Measurements from ENCODE around the gene RPP40.
A peak's percentile ranks its signal among the peaks of the same experiment; 100 is the strongest.
"Not testable (repeated sequence)": the region's sequence is repeated elsewhere in the genome, so short reads cannot be mapped to it uniquely, and the experiment has no call there.

The RPP40 gene

DNA sequence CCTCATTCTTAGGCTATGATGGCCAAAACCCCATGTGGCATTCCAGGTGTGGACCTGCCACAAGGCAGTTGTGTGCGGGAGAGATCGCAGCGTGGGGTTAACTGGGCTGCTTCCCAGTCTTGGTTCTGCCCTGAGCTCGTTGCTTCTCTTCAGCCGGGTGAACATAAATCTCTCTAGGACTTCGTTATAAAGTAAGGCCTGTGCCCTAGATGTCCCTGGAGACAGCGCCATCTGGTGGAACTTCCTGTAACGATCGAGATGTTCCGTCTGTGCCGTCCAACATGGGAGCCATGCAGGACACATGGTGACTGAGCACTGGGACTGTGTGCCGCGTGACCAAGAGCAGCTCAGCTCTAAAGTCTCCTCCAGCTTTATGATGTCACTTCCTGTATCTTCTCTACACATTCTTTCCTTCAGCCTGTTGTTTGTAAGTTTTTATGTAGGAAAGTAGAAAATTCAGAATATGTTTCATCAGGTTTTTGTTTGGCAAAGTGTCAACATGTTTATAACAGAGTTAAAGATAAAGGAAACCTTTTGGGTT is 26.8 kb upstream of the RPP40 start:
- H3K27me3 Mint-ChIP-seq = peaks cover 2% of the 10 kb centered on the region
- peaks cover 3% of the 10 kb centered on the region for H3K36me3 Mint-ChIP-seq
- peaks cover 9% of the 10 kb centered on the region for H3K4me1 Mint-ChIP-seq (ENCODE audit: low read depth)
- H3K27ac Mint-ChIP-seq = peak overlapping the region; percentile 59
- H3K9me3 Mint-ChIP-seq (ENCODE audit: low read depth) = no peaks in the 10 kb centered on the region
- H3K4me3 Mint-ChIP-seq = no peak overlapping the region

DNA sequence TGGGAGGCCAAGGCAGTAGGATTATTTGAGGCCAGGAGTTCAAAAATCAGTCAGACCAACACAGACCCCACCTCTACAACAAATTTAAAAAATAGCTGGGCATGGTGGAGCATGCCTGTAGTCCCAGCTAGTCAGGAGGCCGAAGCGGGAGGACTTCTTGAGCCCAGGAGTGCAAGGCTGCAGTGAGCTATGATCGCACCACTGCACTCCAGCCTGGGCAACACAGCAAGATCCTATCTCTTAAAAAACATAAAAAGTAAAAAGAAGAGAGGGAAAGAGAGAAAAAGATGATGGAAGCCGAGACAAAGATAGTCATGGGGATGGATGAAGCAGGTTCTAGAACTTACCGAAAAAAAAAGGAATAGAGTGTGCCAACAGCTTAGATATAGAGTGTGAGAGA is 25.8 kb upstream of the RPP40 start:
- no peaks in the 10 kb centered on the region for H3K9me3 Mint-ChIP-seq (ENCODE audit: low read depth)
- no peak overlapping the region for H3K4me3 Mint-ChIP-seq
- peaks cover 12% of the 10 kb centered on the region for H3K4me1 Mint-ChIP-seq (ENCODE audit: low read depth)
- H3K27ac Mint-ChIP-seq = no peak overlapping the region
- peaks cover 4% of the 10 kb centered on the region for H3K27me3 Mint-ChIP-seq
- peaks cover 6% of the 10 kb centered on the region for H3K36me3 Mint-ChIP-seq

- Mint-ChIP-seq H3K27me3 (peaks cover 4% of the 10 kb centered on the region), H3K4me1 (ENCODE audit: low read depth) (peaks cover 10% of the 10 kb centered on the region), H3K27ac (no peak overlapping the region), H3K36me3 (peaks cover 6% of the 10 kb centered on the region), H3K4me3 (no peak overlapping the region), H3K9me3 (ENCODE audit: low read depth) (no peaks in the 10 kb centered on the region)
Observed at GRCh38 chr6:5028921-5029320, 25.1 kb upstream of the RPP40 start.

GRCh38 chr6:5028301-5028700 is 24.5 kb upstream of the RPP40 start:
- Mint-ChIP-seq H3K4me3 (no peak overlapping the region), H3K27ac (no peak overlapping the region), H3K27me3 (peaks cover 4% of the 10 kb centered on the region), H3K4me1 (ENCODE audit: low read depth) (peaks cover 10% of the 10 kb centered on the region), H3K36me3 (peaks cover 7% of the 10 kb centered on the region), H3K9me3 (ENCODE audit: low read depth) (no peaks in the 10 kb centered on the region)

GRCh38 chr6:5025911-5026819 is 22.3 kb upstream of the RPP40 start:
- H3K9me3 Mint-ChIP-seq (ENCODE audit: low read depth) = no peaks in the 10 kb centered on the region
- peaks cover 10% of the 10 kb centered on the region for H3K4me1 Mint-ChIP-seq (ENCODE audit: low read depth)
- no peak overlapping the region for H3K27ac Mint-ChIP-seq
- peak overlapping the region; percentile 88 for H3K4me3 Mint-ChIP-seq
- peaks cover 4% of the 10 kb centered on the region for H3K27me3 Mint-ChIP-seq
- peaks cover 7% of the 10 kb centered on the region for H3K36me3 Mint-ChIP-seq

GRCh38 chr6:5023923-5024322 is 20.1 kb upstream of the RPP40 start:
- H3K27ac Mint-ChIP-seq = no peak overlapping the region
- no peak overlapping the region for H3K4me3 Mint-ChIP-seq
- peaks cover 10% of the 10 kb centered on the region for H3K4me1 Mint-ChIP-seq (ENCODE audit: low read depth)
- peaks cover 12% of the 10 kb centered on the region for H3K36me3 Mint-ChIP-seq
- no peaks in the 10 kb centered on the region for H3K9me3 Mint-ChIP-seq (ENCODE audit: low read depth)
- H3K27me3 Mint-ChIP-seq = peaks cover 4% of the 10 kb centered on the region

GRCh38 chr6:5020142-5020541 is 16.3 kb upstream of the RPP40 start:
- no peaks in the 10 kb centered on the region for H3K4me1 Mint-ChIP-seq (ENCODE audit: low read depth)
- H3K27ac Mint-ChIP-seq = no peak overlapping the region
- H3K9me3 Mint-ChIP-seq (ENCODE audit: low read depth) = peaks cover 12% of the 10 kb centered on the region
- peaks cover 1% of the 10 kb centered on the region for H3K27me3 Mint-ChIP-seq
- H3K36me3 Mint-ChIP-seq = peaks cover 32% of the 10 kb centered on the region
- H3K4me3 Mint-ChIP-seq = no peak overlapping the region

GRCh38 chr6:5014072-5014561 is 10.3 kb upstream of the RPP40 start:
- Mint-ChIP-seq H3K9me3 (ENCODE audit: low read depth) (peaks cover 12% of the 10 kb centered on the region), H3K36me3 (peaks cover 34% of the 10 kb centered on the region), H3K27me3 (no peaks in the 10 kb centered on the region), H3K4me3 (no peak overlapping the region), H3K4me1 (ENCODE audit: low read depth) (no peaks in the 10 kb centered on the region), H3K27ac (no peak overlapping the region)

GRCh38 chr6:5012519-5012918 is 8.7 kb upstream of the RPP40 start:
- no peaks in the 10 kb centered on the region for H3K27me3 Mint-ChIP-seq
- peaks cover 8% of the 10 kb centered on the region for H3K9me3 Mint-ChIP-seq (ENCODE audit: low read depth)
- H3K4me3 Mint-ChIP-seq = no peak overlapping the region
- H3K27ac Mint-ChIP-seq = no peak overlapping the region
- peaks cover 26% of the 10 kb centered on the region for H3K36me3 Mint-ChIP-seq
- no peaks in the 10 kb centered on the region for H3K4me1 Mint-ChIP-seq (ENCODE audit: low read depth)

GRCh38 chr6:5011346-5011745 is 7.5 kb upstream of the RPP40 start:
- Mint-ChIP-seq H3K4me3 (no peak overlapping the region), H3K4me1 (ENCODE audit: low read depth) (peaks cover under 1% of the 10 kb centered on the region), H3K27me3 (no peaks in the 10 kb centered on the region), H3K9me3 (ENCODE audit: low read depth) (peaks cover under 1% of the 10 kb centered on the region), H3K36me3 (peaks cover 18% of the 10 kb centered on the region), H3K27ac (no peak overlapping the region)

GRCh38 chr6:5007531-5007930 is 3.7 kb upstream of the RPP40 start:
- Mint-ChIP-seq H3K4me1 (ENCODE audit: low read depth) (peaks cover 16% of the 10 kb centered on the region), H3K27ac (no peak overlapping the region), H3K4me3 (no peak overlapping the region), H3K9me3 (ENCODE audit: low read depth) (no peaks in the 10 kb centered on the region), H3K36me3 (peaks cover 10% of the 10 kb centered on the region), H3K27me3 (no peaks in the 10 kb centered on the region)

- Mint-ChIP-seq H3K27me3 (no peaks in the 10 kb centered on the region), H3K36me3 (peaks cover 10% of the 10 kb centered on the region), H3K4me3 (no peak overlapping the region), H3K9me3 (ENCODE audit: low read depth) (no peaks in the 10 kb centered on the region), H3K4me1 (ENCODE audit: low read depth) (peaks cover 17% of the 10 kb centered on the region), H3K27ac (no peak overlapping the region)
Observed at GRCh38 chr6:5006222-5006621, 2.4 kb upstream of the RPP40 start.

DNA sequence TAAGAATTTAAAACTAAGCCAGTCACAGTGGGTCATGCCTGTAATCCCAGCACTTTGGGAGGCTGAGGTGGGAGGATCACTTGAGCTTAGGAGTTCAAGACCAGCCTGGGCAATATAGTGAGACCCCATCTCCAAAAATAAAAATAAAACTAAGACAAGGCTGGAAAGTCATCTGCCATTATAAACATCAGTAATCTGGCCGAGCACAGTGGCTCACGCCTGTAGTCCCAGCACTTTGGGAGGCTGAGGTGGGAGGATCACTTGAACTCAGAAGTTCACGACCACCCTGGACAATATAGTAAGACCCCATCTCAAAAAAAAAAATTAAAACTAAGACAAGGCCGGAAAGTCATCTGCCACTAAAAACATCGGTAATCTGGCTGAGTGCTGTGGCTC is 1.2 kb upstream of the RPP40 start:
- H3K36me3 Mint-ChIP-seq = peaks cover 12% of the 10 kb centered on the region
- H3K4me3 Mint-ChIP-seq = peak overlapping the region; percentile 94
- not testable (repeated sequence) for H3K27ac Mint-ChIP-seq; H3K9me3 Mint-ChIP-seq (ENCODE audit: low read depth); H3K27me3 Mint-ChIP-seq
- peaks cover 17% of the 10 kb centered on the region for H3K4me1 Mint-ChIP-seq (ENCODE audit: low read depth)

DNA sequence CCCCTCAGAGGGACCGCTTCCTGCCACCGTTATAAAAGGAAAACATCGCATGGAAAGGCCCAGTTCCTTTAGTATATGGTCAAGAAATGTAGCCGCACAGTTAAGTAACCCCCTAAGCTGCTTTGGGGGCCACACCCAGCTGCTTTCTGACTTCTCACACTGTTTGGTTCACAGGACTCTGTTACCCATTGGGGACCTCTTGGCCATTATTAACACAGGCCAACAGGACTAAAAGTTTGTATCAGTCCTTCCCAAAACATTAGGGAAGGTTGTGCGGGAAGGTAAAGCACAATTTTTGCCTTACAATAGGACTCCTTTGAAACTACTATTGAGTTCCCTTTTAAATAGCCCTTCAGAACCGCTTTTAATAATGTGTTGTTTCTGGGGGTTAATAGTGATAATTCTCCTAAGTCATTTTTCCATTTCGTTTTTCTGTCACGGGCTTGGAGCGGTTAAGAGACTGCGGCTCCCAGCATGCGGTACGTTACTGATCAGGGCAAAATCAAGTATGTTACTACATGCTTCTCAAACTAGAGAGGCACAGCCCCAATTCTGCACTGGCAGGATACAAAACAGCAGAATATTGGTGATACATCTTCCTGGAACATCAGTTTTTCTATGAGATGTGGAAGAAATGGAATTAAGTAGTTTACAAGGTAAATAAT is 668 bp upstream of the RPP40 start:
- no peaks in the 10 kb centered on the region for H3K9me3 Mint-ChIP-seq (ENCODE audit: low read depth)
- H3K27ac Mint-ChIP-seq = peak overlapping the region; percentile 98
- peak overlapping the region; percentile 94 for H3K4me3 Mint-ChIP-seq
- H3K4me1 Mint-ChIP-seq (ENCODE audit: low read depth) = peaks cover 17% of the 10 kb centered on the region
- H3K36me3 Mint-ChIP-seq = peaks cover 15% of the 10 kb centered on the region
- H3K27me3 Mint-ChIP-seq = no peaks in the 10 kb centered on the region

DNA sequence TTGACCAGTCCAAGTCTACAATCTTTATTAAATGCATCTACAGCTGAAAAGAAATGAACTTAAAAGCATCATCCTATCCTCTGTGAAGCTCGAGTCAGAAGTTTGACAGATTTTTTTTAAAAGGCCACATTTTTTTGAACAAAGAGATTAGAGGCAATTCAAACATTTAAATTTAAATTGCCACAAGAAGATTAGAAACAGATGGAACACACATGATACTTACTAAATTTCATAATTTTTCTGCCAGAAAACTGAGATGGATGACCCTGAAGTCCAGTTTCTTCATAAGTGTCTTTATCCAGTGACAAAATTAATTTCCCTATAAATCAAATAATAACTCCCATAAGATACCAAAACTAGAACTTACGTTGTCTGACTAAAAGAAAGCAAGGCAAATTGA is 4.3 kb downstream of the RPP40 start:
- H3K36me3 Mint-ChIP-seq = peaks cover 24% of the 10 kb centered on the region
- no peak overlapping the region for H3K27ac Mint-ChIP-seq
- peaks cover 12% of the 10 kb centered on the region for H3K4me1 Mint-ChIP-seq (ENCODE audit: low read depth)
- no peak overlapping the region for H3K4me3 Mint-ChIP-seq
- H3K9me3 Mint-ChIP-seq (ENCODE audit: low read depth) = no peaks in the 10 kb centered on the region
- H3K27me3 Mint-ChIP-seq = no peaks in the 10 kb centered on the region
